Ascending aorta (tissue), 2 donors: ENCODE measurements around the gene SEC14L1. TPM values are rescaled to one million over a fixed set of nuclear protein-coding genes. Genes with fewer than 3 reads are reported as not detected.

Source experiments
- DNase-seq, 2 donors: peaks; one replicate each; pipeline ENCODE4 v3.0.0-alpha.2; 2019; ENCODE audit warnings: low spot score in 2 of 2
- H3K27ac ChIP-seq, 2 donors: fragments of 200-600 bp; sonication (generic); one replicate each; pipeline ENCODE4 v1.5.1; 2016 to 2017; ENCODE audit warnings: mild to moderate bottlenecking in 1 of 2
- H3K27me3 ChIP-seq: fragments of 200-600 bp; sonication (generic); one replicate; pipeline ENCODE4 v1.5.1; 2017
- H3K36me3 ChIP-seq, 2 donors: fragments of 200-600 bp; sonication (generic); one replicate each; pipeline ENCODE4 v1.5.1; 2016
- H3K4me1 ChIP-seq, 2 donors: fragments of 200-600 bp; sonication (generic); one replicate each; pipeline ENCODE4 v1.5.1; 2016 to 2017; ENCODE audit warnings: mild to moderate bottlenecking in 1 of 2
- H3K4me3 ChIP-seq, 2 donors: fragments of 200-600 bp; sonication (generic); one replicate each; pipeline ENCODE4 v1.5.1; 2016 to 2017; ENCODE audit warnings: mild to moderate bottlenecking in 1 of 2
- H3K9me3 ChIP-seq, 2 donors: fragments of 200-600 bp; sonication (generic); one replicate each; pipeline ENCODE4 v1.5.1; 2016
- CTCF ChIP-seq, 3 experiments: fragments of 200-600 bp in 2 of 3; fragments of 450-650 bp in 1 of 3; sonication (generic) in 2 of 3; IDR thresholded peaks; one replicate each; pipeline ENCODE4 v1.5.1; 2016 to 2019; ENCODE audit warnings: antibody characterized with exemption in 3 of 3, mild to moderate bottlenecking in 1 of 3, moderate library complexity in 1 of 3
- intact Hi-C: fragments of 100-400 bp; cut with DNase I; formaldehyde crosslinking; loops from one replicate; pipeline ENCODE4 v1.15.1; 2023
- total RNA-seq: library from RNA; depleted of rRNA; stranded (reverse); fragments of >200 nt; gene quantifications from one replicate; pipeline ENCODE4 v1.1.0, GENCODE V29; 2016

SEC14L1 gene
- total RNA-seq, 1 donor from 2014 or later = 176 TPM

- peak overlapping the region in 1 of 2 donors; percentile 8 for H3K27ac ChIP-seq
- no peak overlapping the region for H3K4me3 ChIP-seq
- TF ChIP-seq CTCF (IDR thresholded peaks at IDR 0.05) = no peak
- H3K4me1 ChIP-seq = peaks cover 5 to 27% of the 10 kb centered on the region in 2 donors
- intact Hi-C loops = no loop called here
- H3K9me3 ChIP-seq = peaks cover 4 to 15% of the 10 kb centered on the region in 2 donors
- H3K36me3 ChIP-seq = no peaks in the 10 kb centered on the region
- no peaks in the 10 kb centered on the region for H3K27me3 ChIP-seq
- DNase-seq = no peak
Observed at GRCh38 chr17:77163001-77163400, 22.2 kb downstream of the SEC14L1 start.

- intact Hi-C loops = no loop called here
- Histone ChIP-seq H3K36me3 (peaks cover 0 to 3% of the 10 kb centered on the region in 2 donors), H3K27ac (no peak overlapping the region), H3K4me1 (peaks cover 5 to 27% of the 10 kb centered on the region in 2 donors), H3K27me3 (no peaks in the 10 kb centered on the region), H3K4me3 (no peak overlapping the region), H3K9me3 (peaks cover 11 to 22% of the 10 kb centered on the region in 2 donors)
- no peak for TF ChIP-seq CTCF (IDR thresholded peaks at IDR 0.05)
- DNase-seq = no peak
Observed at GRCh38 chr17:77163511-77164280, 22.9 kb downstream of the SEC14L1 start.

GRCh38 chr17:77164483-77165091, 23.8 kb downstream of the SEC14L1 start:
- no peak for TF ChIP-seq CTCF (IDR thresholded peaks at IDR 0.05)
- intact Hi-C loops = no loop called here
- H3K4me1 ChIP-seq = peaks cover 5 to 24% of the 10 kb centered on the region in 2 donors
- H3K4me3 ChIP-seq = no peak overlapping the region
- no peak overlapping the region for H3K27ac ChIP-seq
- H3K36me3 ChIP-seq = peaks cover 3 to 4% of the 10 kb centered on the region in 2 donors
- no peaks in the 10 kb centered on the region for H3K27me3 ChIP-seq
- H3K9me3 ChIP-seq = peaks cover 13 to 25% of the 10 kb centered on the region in 2 donors
- no peak for DNase-seq

- intact Hi-C loops = no loop called here
- Histone ChIP-seq H3K36me3 (peaks cover 3 to 4% of the 10 kb centered on the region in 2 donors), H3K9me3 (peaks cover 13 to 25% of the 10 kb centered on the region in 2 donors), H3K27me3 (no peaks in the 10 kb centered on the region), H3K27ac (no peak overlapping the region), H3K4me3 (no peak overlapping the region), H3K4me1 (peaks cover 5 to 14% of the 10 kb centered on the region in 2 donors)
- no peak for DNase-seq
- TF ChIP-seq CTCF (IDR thresholded peaks at IDR 0.05) = no peak
Observed at GRCh38 chr17:77165577-77165976, 24.8 kb downstream of the SEC14L1 start.

GRCh38 chr17:77167472-77168306, 26.9 kb downstream of the SEC14L1 start:
- no peaks in the 10 kb centered on the region for H3K27me3 ChIP-seq
- H3K9me3 ChIP-seq = peaks cover 13 to 25% of the 10 kb centered on the region in 2 donors
- TF ChIP-seq CTCF (IDR thresholded peaks at IDR 0.05) = no peak
- H3K27ac ChIP-seq = no peak overlapping the region
- H3K4me3 ChIP-seq = no peak overlapping the region
- no peak for DNase-seq
- H3K4me1 ChIP-seq = peaks cover 5 to 8% of the 10 kb centered on the region in 2 donors
- peaks cover 3 to 4% of the 10 kb centered on the region in 2 donors for H3K36me3 ChIP-seq
- intact Hi-C loops = no loop called here
